Femur (tissue), 1 donor: ENCODE data around the gene PASK.
"Not testable (repeated sequence)": the region's sequence is repeated elsewhere in the genome, so short reads cannot be mapped to it uniquely, and the experiment has no call there.

Source experiments
- DNase-seq: peaks from one replicate; pipeline ENCODE4 v3.0.0-alpha.2; 2017

PASK gene

DNA sequence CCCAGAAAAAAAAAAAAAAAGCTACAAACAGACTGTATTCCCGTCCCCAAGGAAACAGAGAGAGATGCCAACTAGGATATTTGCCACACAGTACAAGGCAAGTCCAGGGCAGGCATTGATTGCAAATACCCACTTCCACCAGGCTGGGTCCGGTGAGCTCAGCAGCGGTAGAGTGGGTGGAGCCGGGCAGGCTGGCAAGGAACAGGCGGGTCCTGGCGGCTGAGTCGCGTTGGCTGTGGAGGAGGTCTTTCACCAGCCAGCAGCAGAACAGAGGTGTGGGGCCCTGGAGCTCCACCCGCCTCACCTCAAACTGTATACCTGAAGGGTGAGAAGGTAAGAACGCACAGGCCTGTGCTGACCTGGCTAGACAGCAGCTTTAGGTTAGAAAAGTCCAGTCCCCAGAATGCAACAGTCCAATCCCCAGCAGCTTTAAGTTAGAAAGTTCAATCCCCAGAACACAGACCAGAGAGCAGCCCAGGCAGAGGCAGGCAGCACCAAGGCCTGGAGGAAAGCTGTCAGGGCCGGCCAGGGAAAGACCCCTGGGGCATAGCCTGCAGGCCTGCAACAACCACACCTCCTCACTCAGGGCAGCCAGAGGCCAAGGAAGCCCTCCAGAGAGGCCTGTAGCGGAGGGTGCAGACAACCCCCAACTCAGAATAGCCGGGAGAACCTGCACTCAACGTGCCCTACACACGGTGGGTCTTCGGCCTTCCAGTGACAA, 25.3 kb downstream of the PASK start:
- DNase-seq: no peak

DNA sequence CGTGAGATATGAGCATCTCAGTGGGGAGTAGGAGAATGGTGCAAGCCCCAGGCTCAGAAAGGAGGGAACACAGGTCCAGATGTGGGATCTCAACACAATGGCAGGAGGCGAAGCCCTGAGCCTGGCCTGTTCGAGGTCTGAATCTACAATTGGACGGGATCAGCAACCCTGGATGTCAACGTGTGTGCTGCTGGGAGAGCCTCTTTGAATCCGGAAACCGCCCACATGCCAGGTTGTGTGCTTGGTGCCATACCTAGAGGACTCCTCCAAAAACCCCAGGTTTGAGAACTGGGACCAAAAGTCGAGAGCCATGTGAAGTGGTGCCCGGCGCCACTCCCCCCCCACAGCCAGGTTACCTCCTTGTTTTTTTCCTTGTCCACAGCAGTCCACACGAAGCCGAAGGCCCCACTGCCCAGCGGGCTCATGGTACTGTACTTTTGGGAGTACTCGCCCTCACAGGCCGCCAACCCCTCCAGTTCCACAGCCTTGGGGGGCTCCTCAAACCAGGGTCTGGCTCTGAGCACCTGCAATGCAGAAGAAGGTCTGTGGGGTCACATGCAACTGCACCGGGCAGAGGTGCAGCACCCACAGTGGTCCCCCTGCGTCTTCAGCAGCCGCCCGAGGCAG, 26.8 kb downstream of the PASK start:
- DNase-seq: no peak

DNA sequence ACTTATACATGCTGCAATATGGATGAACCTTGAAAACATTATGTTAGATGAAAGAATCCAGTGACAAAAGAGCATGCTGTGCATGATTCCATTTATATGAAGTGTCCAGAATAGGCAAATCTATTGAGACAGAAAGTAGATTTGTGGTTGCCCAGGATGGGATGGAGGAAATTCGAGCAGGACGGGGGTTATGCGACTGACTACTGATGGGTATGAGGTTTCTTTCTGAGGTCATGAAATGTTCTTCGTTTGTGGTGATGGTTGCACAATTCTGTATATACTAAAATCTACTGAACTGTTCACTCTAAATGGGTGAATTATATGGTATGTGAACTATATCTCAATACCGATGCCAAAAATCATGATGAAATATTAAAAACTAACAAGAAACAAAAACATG, 28.3 kb downstream of the PASK start:
- no peak for DNase-seq

DNA sequence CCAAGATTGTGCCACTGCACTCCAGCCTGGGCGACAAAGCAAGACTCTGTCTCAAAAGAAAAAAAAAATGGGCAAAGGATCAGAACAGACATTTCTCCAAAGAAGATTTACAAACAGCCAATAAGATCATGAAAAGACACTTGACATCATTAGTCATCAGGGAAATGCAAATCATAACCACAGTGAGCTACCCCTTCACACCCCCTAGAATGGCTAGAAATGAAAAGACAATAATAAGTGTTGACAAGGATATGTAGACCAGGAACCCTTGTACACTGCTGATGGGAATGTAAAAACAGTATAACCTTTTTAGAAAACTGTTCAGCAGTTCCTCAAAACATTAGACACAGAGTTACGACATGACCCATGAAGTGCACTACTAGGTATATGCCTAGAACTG, 28.8 kb downstream of the PASK start:
- DNase-seq: no peak

DNA sequence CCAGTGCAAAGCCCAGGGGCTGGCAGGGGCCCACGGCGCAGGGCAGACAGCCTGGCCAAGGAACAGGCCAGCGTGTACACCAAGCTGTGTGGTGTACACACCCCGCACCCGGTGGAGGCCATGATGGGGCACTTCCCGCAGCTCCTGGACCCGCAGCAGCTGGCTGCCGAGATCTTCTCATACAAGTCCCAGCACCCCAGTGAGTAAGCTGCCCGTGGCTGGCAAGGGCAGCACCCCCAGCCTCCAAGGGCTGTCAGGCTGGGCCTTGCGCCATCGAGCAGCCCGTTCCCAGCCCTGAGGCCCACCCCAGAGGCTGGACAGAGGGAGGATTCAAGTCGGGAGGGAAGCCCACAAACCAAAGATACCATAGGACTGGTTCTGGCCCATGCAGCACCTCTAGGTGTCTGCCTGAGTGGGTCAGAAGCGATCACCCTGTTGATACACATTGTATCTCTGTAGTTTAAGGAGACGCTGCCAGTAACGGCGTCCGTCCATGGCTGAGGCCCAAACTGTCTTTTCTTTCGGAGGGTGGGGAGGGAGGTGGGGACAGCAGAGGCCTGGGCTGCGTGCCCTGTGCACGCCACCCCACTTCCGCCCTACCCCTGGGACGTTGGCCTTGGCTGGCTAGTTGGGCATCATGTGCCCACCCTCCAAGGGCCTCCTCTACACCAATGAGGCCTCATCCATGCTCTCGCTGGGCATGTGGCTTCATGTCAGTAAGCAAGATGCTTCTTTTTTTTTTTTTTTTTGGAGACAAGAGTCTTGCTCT, 30.4 kb downstream of the PASK start:
- no peak for DNase-seq

DNA sequence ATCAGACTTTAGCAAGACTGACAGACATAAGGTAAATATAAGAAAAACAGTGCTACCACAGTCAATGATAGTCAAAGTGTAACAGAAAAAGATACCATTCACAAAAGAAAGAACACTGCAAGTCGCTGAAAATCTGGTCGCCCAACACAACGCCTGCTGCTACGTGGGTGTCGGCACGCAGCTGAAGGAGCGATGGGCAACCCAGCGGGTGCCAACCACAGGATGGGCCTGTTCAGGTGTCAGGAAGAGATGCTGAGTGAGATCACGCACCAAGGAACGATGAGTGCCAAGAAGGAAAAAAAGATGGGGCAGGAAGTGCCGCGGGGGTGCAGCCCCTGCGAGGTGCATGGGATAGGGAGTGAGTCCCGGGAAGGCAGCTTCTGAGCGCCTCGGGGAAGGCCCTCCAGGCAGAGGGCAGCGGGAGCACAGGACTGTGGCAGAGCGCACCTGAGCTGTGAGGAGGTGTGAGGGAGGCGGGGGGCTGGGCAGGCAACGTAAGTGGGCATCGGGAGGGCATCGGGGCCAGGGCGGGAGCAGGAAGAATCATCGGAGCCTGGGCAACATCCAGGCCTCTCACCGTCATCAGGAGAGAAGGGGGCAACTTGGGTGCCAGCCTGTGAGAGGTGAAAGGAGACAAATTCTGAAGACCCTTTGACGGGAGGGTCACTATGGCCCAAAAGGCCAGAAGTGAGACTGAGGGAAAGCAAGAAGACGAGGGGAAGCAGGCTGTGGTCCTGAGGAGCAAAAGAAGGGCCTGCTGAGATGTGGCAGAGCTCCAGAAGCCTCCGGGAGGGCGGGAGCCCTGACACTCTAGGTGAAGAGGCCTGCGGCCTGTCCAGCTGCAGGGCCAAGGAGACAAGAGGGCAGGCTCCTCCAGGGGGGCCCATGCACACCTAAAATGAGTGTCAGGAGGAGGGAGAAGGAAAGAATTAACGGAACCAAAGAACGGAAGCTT, 32.4 kb downstream of the PASK start:
- no peak for DNase-seq

DNA sequence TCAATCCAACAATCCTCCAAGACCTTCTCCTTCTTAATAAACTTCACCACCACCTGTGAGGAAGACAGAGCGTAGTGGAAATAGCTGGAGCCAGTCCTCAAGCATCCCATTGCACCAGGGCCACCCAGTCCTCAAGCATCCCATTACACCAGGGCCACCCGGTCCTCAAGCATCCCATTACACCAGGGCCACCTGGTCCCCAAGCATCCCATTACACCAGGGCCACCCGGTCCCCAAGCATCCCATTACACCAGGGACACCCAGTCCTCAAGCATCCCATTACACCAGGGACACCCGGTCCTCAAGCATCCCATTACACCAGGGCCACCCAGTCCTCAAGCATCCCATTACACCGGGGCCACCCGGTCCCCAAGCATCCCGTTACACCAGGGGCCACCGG, 33.9 kb downstream of the PASK start:
- no peak for DNase-seq

DNA sequence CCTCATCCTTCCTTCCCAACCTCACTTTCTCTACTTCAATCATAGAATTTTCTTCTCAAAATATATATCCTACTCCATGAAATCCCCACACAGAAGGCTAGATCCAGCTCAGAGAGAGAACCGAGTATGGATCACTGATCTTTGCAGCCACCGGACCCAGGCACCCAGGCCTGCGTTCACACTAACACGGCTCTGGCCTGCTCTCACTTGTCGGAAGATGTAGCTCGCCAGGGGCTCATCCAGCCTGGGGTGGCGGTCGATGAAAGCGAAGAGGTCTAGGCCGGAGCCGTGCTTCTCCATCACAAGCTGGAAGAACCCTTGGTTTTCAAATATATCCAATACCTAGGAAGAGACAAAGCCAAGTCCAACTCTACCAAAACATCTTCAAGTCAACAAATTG, 34.4 kb downstream of the PASK start:
- DNase-seq: no peak

DNA sequence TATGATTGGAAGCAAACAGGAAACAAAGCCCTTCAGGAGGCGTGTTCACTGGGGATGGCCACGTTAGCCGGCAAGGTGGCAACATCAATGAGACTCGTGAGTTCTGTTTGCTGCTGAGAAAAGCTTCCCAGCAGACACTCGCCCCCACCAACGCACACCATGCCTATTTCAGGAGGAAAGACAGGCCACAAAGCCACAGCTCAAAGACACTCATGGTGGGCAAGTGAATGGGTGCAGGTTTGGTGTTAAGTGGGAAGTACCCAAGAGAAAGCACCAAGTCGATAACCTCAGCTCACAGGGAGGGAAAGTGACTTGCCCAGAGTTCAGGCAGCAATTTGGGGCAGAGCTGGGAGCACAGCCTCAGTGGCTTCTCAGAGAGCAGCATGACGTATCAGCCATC, 36.7 kb downstream of the PASK start:
- DNase-seq: no peak

DNA sequence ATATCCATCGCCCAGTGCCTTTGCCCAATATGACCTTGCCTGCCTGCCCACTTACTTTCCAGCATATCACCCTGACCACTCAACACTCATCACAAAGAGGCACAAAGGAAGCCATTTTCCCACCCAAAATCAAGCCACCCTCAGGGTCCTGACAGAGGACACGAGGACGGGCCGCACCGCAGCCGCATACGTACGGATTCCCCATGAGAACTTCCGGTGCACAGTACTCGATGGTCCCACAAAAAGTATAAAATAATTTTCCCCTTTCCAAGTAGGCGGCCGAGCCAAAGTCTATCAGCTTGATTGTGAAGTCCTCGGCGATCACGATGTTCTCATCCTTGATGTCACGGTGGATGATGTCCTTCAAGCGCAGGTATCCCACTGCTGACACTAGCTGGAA, 37.2 kb downstream of the PASK start:
- no peak for DNase-seq

DNA sequence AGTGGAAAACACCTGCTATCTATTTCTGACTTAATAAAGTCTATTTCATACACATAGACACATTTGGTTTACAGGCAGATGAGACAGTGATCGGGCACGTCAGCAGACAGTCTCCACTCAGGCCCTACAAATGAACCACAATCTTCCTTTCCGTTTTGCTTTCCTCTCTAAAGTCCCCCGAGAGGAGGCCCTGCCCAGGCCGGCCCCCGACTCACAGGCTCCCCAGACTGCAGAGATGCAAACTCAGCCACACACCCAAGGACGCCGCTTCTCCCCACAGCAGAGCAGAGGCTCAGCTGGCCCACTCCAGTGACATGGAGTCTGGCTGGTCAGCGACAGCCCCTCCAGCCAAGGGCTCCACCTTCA, 37.8 kb downstream of the PASK start:
- no peak for DNase-seq

DNA sequence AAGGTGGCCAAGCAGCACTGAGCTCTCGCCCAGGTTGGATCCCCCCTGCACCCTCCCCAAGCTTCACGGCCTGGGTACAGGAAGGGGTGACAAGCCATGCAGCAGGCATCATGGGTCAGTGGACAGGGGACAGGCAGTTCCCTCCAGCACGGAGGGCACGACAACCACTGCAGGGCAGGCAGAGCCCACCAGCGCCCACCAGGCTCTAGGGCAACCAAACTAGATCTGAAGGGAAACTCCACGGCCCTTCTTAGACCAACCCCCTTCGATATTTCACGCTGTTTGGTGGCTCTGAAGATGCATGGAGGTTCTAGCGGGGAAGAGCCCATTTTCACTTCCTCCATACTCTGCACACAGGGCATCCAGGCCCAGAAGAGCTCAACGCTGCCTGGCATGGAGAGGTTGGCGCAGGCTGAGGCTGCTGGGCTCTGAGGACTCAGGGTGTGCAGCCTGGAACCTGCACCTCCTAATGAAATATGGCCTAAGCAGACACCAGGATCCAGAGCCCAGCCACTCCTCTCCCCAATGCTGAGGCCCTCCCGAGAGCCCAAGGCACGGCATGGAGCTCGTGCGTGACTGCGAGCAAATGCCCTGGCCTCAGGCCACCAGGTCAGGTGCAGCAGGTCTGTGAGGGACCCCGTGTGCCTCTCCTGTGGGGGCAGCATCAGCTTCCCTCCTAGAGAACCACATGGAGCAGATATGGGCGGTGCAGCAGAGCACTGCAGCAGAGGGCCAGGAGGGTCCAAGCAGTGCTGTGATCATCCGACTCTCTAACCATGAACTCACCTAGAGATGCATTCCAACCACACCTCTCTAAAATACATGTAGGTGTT, 38.4 kb downstream of the PASK start:
- no peak for DNase-seq

DNA sequence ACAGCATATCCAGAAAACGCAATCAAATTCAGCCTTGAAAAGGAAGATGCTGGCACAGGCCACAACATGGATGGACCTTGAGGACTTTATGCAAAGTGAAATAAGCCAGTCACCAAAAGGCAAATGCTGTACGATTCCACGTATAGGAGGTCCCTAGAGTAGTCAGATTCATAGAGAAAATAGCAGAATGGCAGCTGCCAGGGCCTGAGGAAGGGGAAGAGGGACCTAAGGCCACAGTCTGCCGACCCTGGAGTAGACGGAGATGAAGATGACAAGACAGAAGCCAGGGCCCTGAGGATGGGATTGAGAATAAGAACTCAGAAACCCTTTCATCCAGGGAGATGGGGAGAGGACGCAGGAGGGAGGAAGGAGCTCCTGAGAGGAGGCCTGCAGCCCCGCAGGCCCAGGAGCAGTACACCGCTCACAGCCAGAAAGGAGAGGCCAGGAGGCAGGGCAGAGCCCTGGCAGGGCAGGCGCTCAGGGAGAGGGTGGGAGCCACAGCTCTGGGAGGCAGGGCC, 39.1 kb downstream of the PASK start:
- DNase-seq: no peak

DNA sequence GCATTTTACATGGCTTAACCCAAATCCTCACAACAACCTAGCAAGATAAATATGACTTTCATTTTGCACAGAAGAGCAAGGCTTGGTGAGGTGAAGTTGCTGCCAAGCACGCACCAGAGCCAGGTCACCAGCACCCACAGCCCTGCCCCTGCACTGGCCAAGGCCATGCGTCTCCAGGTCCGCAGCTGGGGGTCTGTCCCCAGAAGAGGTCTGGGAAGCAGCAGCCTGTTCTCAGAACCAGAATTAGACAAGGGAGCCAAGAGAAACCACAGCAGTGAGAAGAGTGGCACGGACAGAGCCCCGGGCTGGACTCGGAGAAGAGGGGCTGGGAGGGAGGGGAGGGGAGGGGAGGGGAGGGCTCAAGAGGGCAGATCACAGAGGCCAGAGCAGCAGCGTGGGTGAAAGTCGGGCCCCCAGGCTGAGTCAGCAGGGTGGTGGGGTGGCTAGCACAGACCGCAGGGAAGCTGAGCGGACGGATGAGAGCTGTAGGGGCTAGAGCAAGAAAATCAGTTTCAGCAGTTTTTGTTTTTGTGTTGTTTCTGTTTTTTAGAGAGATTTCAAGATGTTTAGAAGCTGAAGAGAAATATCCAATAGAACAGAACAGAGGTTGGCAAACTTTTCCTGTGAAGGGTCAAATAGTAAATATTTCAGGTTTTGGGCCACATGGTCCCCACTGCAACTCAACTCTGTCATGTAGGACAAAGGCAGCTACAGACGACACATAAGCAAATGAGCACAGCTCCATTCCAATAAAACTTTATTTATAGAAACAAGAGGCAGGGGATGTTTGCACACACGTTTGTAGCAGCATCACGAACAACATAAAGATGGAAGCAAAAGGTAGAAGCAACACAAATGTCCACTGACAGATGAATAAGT, 39.8 kb downstream of the PASK start:
- DNase-seq: no peak

DNA sequence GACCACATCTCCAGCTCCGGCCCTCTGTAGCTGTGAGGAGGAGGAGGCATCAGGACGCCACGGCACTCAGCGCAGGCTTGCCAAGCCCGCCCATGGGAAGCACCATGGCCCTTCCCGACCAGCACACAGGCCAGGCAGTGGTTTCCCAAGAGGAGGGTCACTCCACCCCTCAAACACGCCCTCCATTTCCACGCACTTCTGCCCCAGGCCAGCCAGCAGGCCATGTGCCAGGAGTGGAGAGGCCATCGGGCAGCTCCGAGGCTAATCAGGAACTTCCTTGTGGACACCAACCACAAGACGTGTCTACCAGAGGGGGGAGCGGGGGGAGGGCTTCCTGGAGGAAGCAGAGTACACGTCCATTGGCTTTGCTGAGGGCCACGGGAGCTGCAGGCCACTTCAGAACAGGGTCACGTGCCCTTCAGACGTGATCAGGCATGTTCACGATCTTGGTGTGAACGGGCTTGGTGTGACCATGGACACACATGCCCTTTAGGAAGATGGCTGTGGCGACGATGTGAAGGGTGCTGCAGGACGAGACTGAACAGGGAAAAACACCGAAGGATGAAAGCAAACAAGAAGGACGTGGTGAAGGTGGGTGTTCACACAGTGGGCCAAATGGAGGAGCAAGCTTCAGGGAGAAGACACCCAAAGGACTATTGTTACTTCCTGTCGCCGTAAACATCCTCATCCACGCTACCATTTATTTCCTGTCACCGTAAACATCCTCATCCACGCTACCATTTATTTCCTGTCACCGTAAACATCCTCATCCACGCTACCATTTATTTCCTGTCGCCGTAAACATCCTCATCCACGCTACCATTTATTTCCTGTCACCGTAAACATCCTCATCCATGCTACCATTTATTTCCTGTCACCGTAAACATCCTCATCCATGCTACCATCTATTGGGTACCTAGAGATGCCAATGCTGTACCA, 40.7 kb downstream of the PASK start:
- no peak for DNase-seq

DNA sequence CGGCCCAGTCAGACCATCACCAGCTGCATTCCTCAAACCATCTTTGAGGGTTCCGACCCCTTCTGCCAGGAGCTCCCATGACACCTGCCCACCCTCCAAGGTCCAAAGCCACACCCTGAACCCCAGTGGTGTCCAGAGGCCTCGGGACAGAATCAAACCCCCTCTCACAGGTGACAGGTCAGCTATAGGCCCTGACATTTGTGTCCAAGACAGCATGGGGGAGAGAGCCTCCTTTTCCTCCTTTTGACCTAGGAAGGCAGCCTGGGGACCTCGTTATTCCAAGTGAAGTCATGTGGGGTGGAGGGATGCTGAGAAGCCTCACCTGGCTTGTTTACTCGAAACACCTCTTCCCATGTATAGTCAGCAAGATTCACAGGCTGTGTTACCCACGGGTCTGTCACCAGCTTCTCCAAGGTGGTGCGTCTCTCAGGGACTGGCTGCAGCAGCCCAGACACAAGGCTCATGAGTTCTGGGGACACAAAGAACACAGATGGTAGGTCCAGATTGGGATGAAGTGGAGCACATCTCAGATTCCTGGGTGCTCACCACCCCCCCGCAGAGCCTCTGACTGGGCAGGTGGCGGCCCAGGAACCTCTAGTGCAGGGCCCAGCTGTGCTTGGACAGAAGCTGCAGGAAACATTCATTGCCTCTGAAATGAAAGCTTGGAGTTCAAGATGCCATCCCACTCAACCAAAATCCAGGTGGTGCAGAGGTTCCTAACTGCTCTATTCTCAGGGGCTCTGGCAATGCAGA, 42.1 kb downstream of the PASK start:
- no peak for DNase-seq

DNA sequence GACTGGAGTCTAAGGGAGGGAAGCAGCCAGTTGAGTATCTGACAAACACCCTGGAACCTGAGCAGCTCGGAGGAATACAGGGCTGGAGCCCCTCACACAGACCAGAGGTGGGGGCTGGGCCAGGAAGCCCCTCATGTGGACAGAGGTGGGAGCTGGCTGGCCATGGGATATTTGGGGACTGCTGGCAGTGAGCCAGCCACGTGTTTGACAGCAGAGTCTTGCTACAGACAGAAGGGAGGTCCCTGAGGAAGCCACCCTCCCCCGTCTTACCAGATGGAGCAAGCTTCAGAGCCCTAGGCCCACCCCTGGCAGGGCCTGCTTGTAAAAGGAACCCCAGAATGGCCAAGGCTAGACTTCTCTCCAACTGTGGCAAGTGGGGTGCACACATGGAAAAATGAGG, 43.6 kb downstream of the PASK start:
- no peak for DNase-seq

DNA sequence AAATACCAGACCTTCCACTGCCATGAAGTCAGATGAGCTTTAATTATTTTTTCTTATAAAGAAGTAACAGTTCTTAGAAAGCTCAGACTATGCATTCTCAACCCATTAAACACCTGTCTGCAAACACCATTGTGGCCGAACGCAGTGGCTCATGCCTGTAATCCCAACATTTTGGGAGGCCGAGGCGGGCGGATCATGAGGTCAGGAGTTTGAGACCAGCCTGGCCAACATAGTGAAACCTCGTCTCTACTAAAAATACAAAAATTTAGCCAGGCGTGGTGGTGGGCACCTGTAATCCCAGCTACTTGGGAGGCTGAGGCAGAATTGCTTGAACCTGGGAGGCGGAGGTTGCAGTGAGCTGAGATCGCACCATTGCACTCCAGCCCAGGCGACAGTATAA, 44.7 kb downstream of the PASK start:
- DNase-seq: not testable (repeated sequence)

DNA sequence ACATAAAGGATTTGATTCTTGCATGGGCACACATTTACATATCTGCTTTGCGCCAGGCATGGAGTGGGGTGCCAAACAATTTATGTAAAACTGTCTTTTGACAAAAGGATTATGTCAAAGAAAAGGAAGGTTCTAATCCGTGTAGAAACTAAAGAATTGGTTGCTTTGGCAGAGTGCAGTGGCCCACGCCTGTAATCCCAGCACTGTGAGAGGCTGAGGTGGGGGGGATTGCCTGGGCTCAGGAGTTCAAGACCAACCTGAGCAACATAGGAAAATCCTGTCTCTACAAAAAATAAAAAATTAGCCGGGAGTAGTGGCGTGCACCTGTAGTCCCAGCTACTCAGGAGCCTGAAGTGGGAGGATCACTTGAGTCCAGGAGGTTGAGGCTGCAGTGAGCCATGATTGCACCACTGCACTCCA, 46.1 kb downstream of the PASK start:
- DNase-seq: no peak
